IMR-90 (cell line): ENCODE data around the gene EDC4. TPM values are rescaled to one million over a fixed set of nuclear protein-coding genes. Genes with fewer than 3 reads are reported as not detected.

Source experiments
- ATAC-seq: fragments of 200-7000 bp; cut with Tn5 transposase; 2 replicates; pipeline ENCODE4 v1.9.1; 2020; ENCODE audit warnings: low read depth, mild to moderate bottlenecking, moderate library complexity
- BruUV-seq: library from RNA; stranded (reverse); fragments of 400-500 nt; replicated peaks from 2 replicates; lab custom pipeline; 2021; lab: Mats Ljungman, UMichigan
- CTCF ChIA-PET: fragments of 300-600 bp; formaldehyde crosslinking; extraction: SDS; loops from one replicate; lab custom pipeline; 2021; ENCODE audit warnings: antibody characterized with exemption; lab: Yijun Ruan, JAX
- POLR2A ChIA-PET: fragments of 300-600 bp; sonication (Branson Sonifier 250); formaldehyde crosslinking; loops from one replicate; lab custom pipeline; 2022; ENCODE audit warnings: antibody characterized with exemption; ENCODE audit not compliant: unreplicated experiment; lab: Charles Lee
- DNase-seq: peaks from one replicate; pipeline ENCODE4 v3.0.0; 2013
- H2AFZ ChIP-seq: replicated peaks from 2 replicates; pipeline ENCODE3; 2013; ENCODE audit warnings: low read length, mild to moderate bottlenecking; ENCODE audit not compliant: poor library complexity
- H2AK5ac ChIP-seq: 2 replicates; pipeline ENCODE4 v1.6.1; 2013; ENCODE audit warnings: low read depth, low read length, inconsistent platforms
- H2AK9ac ChIP-seq: replicated peaks from 2 replicates; pipeline ENCODE3; 2013; ENCODE audit warnings: mild to moderate bottlenecking, low read depth, low read length, moderate library complexity; ENCODE audit not compliant: poor library complexity
- H2BK120ac ChIP-seq: 2 replicates; pipeline ENCODE4 v1.6.1; 2013; ENCODE audit warnings: low read depth, low read length, inconsistent platforms
- H2BK15ac ChIP-seq: 3 replicates; pipeline ENCODE4 v1.6.1; 2013; ENCODE audit warnings: low read depth, low read length, inconsistent platforms
- H2BK20ac ChIP-seq: 2 replicates; pipeline ENCODE4 v1.6.1; 2013; ENCODE audit warnings: low read depth, mild to moderate bottlenecking, inconsistent platforms, low read length, moderate library complexity
- H2BK5ac ChIP-seq: 2 replicates; pipeline ENCODE4 v1.6.1; 2013; ENCODE audit warnings: mild to moderate bottlenecking, low read depth, low read length, inconsistent platforms; ENCODE audit not compliant: poor library complexity, severe bottlenecking
- H3K14ac ChIP-seq: replicated peaks from 2 replicates; pipeline ENCODE4 v1.6.1; 2013; ENCODE audit warnings: low read depth, low read length, inconsistent platforms
- H3K18ac ChIP-seq: 2 replicates; pipeline ENCODE4 v1.6.1; 2013; ENCODE audit warnings: low read depth, low read length, control low read depth
- H3K23ac ChIP-seq: 2 replicates; pipeline ENCODE4 v1.6.1; 2013; ENCODE audit warnings: low read depth, low read length, inconsistent platforms
- H3K27ac ChIP-seq: 2 replicates; pipeline ENCODE4 v1.5.1; 2013; ENCODE audit warnings: mild to moderate bottlenecking, control low read depth, low read length; ENCODE audit not compliant: insufficient read depth
- H3K27me3 ChIP-seq: 2 replicates; pipeline ENCODE4 v1.6.1; 2013; ENCODE audit warnings: low read length; ENCODE audit not compliant: control insufficient read depth, insufficient read depth
- H3K36me3 ChIP-seq: 2 replicates; pipeline ENCODE4 v1.6.1; 2013; ENCODE audit warnings: low read length, mixed read lengths; ENCODE audit not compliant: control insufficient read depth, insufficient read depth
- H3K4ac ChIP-seq: 2 replicates; pipeline ENCODE4 v1.6.1; 2013; ENCODE audit warnings: low read depth, low read length, inconsistent platforms
- H3K4me1 ChIP-seq: 2 replicates; pipeline ENCODE4 v1.6.1; 2013; ENCODE audit warnings: low read length, mixed read lengths; ENCODE audit not compliant: control insufficient read depth, insufficient read depth
- H3K4me2 ChIP-seq: 2 replicates; pipeline ENCODE4 v1.6.1; 2013; ENCODE audit warnings: low read depth, mild to moderate bottlenecking, control low read depth, low read length, moderate library complexity
- H3K4me3 ChIP-seq: 2 replicates; pipeline ENCODE4 v1.5.1; 2013; ENCODE audit warnings: low read depth, mild to moderate bottlenecking, control low read depth, low read length, moderate library complexity; ENCODE audit not compliant: insufficient read depth
- H3K56ac ChIP-seq: 2 replicates; pipeline ENCODE4 v1.6.1; 2013; ENCODE audit warnings: low read length, inconsistent platforms; ENCODE audit not compliant: insufficient read depth; ENCODE audit errors: extremely low read depth
- H3K79me1 ChIP-seq, 2 experiments: 2 replicates each; pipeline ENCODE4 v1.6.1; 2013; ENCODE audit warnings: low read length in 2 of 2, inconsistent platforms in 1 of 2, low read depth in 1 of 2
- H3K9ac ChIP-seq: 2 replicates; pipeline ENCODE4 v1.6.1; 2013; ENCODE audit warnings: low read depth, low read length, control low read depth
- H3K9me1 ChIP-seq: 2 replicates; pipeline ENCODE4 v1.6.1; 2013; ENCODE audit warnings: low read length, inconsistent platforms; ENCODE audit not compliant: insufficient read depth
- H3K9me3 ChIP-seq: 2 replicates; pipeline ENCODE4 v1.6.1; 2013; ENCODE audit warnings: low read length; ENCODE audit not compliant: control insufficient read depth, insufficient read depth
- H4K20me1 ChIP-seq: 2 replicates; pipeline ENCODE4 v1.6.1; 2013; ENCODE audit warnings: low read length, inconsistent platforms; ENCODE audit not compliant: insufficient read depth
- H4K5ac ChIP-seq: 2 replicates; pipeline ENCODE4 v1.6.1; 2013; ENCODE audit warnings: mild to moderate bottlenecking, low read depth, low read length, control low read depth
- H4K8ac ChIP-seq, 2 experiments: 2 replicates each; pipeline ENCODE4 v1.6.1; 2013; ENCODE audit warnings: low read depth in 2 of 2, low read length in 2 of 2, control low read depth in 1 of 2, inconsistent platforms in 1 of 2
- H4K91ac ChIP-seq: 2 replicates; pipeline ENCODE4 v1.6.1; 2013; ENCODE audit warnings: low read depth, low read length, inconsistent platforms; ENCODE audit not compliant: insufficient read depth
- BHLHE40 ChIP-seq: fragments of 150-350 bp; IDR thresholded peaks from 2 replicates; pipeline ENCODE4 v1.6.1; 2016; ENCODE audit warnings: mild to moderate bottlenecking, low read depth, low read length
- CEBPB ChIP-seq: IDR thresholded peaks from 2 replicates; pipeline ENCODE4 v1.6.1; 2012; ENCODE audit warnings: low read depth, low read length, improper control_type of control experiment
- CHD1 ChIP-seq: IDR thresholded peaks from 2 replicates; pipeline ENCODE4 v1.6.1; 2012; ENCODE audit warnings: low read depth, low read length, improper control_type of control experiment
- CTCF ChIP-seq: conservative IDR thresholded peaks from 2 replicates; pipeline ENCODE4 v1.5.1; 2012; ENCODE audit warnings: mild to moderate bottlenecking, low read depth, low read length, improper control_type of control experiment
- MAFK ChIP-seq: IDR thresholded peaks from 2 replicates; pipeline ENCODE4 v1.6.1; 2012; ENCODE audit warnings: low read depth, low read length, improper control_type of control experiment
- MAZ ChIP-seq: IDR thresholded peaks from 2 replicates; pipeline ENCODE4 v1.6.1; 2012; ENCODE audit warnings: low read depth, mild to moderate bottlenecking, low read length, improper control_type of control experiment, moderate library complexity, borderline replicate concordance
- MXI1 ChIP-seq: IDR thresholded peaks from 2 replicates; pipeline ENCODE4 v1.6.1; 2012; ENCODE audit warnings: low read depth, mild to moderate bottlenecking, low read length, moderate library complexity, borderline replicate concordance
- POLR2A ChIP-seq: IDR thresholded peaks from 2 replicates; pipeline ENCODE4 v1.6.1; 2012; ENCODE audit warnings: mild to moderate bottlenecking, low read depth, low read length
- RCOR1 ChIP-seq: IDR thresholded peaks from 2 replicates; pipeline ENCODE4 v1.6.1; 2012; ENCODE audit warnings: mild to moderate bottlenecking, low read length, improper control_type of control experiment; ENCODE audit not compliant: insufficient replicate concordance
- SMC3 ChIP-seq: fragments of 150-350 bp; IDR thresholded peaks from 2 replicates; pipeline ENCODE4 v1.6.1; 2016; ENCODE audit warnings: low read depth, mild to moderate bottlenecking, antibody characterized with exemption, low read length, moderate library complexity
- USF2 ChIP-seq: fragments of 150-350 bp; IDR thresholded peaks from 2 replicates; pipeline ENCODE4 v1.6.1; 2017; ENCODE audit warnings: mild to moderate bottlenecking, antibody characterized with exemption, low read length, low read depth
- WGBS, 2 experiments: methylation state at CpG; one replicate each; pipeline versions ENCODE4 v1.1.5 to v1.1.7; 2013; ENCODE audit warnings: missing lambda C conversion rate in 2 of 2; ENCODE audit not compliant: insufficient read length in 1 of 2; ENCODE audit errors: extremely low coverage in 2 of 2; 5-methylcytosine and 5-hydroxymethylcytosine counted together
- dilution Hi-C: fragments of 300-500 bp; cut with HindIII; formaldehyde crosslinking; loops from one replicate; pipeline ENCODE4 v1.14.3; 2018; ENCODE audit warnings: low sequenced_read_pairs; ENCODE audit not compliant: unreplicated experiment
- in situ Hi-C: fragments of 300-500 bp; cut with MboI; formaldehyde crosslinking; loops from 3 replicates; pipeline ENCODE4 v1.14.3; 2019; ENCODE audit warnings: low sequenced_read_pairs, inconsistent platforms, mixed read lengths
- intact Hi-C: fragments of 100-400 bp; cut with micrococcal nuclease; formaldehyde crosslinking; loops from 2 replicates; pipeline ENCODE4 v1.10.0; 2022
- polyA plus RNA-seq, 3 experiments: library from polyadenylated mRNA; depleted of rRNA; stranded (reverse); fragments of >200 nt; gene quantifications; 2 replicates each; pipeline ENCODE4 v1.2.3, GENCODE V29; 2012; ENCODE audit warnings: low replicate concordance in 1 of 3
- total RNA-seq: library from RNA; depleted of rRNA; stranded (reverse); fragments of >200 nt; gene quantifications from 2 replicates; pipeline ENCODE4 v1.2.3, GENCODE V29; 2012

EDC4 gene
- total and polyA plus RNA-seq, 2 of the 4 experiments (the other 2 are of a cell fraction) = 33.2 to 64.0 TPM

GRCh38 chr16:67860589-67861398 lies 12.1 kb upstream of the EDC4 start:
- Histone ChIP-seq H3K27me3 (no peaks in the 10 kb centered on the region), H2BK15ac (no peak overlapping the region), H3K9me3 (no peaks in the 10 kb centered on the region), H3K56ac (no peak overlapping the region), H3K9me1 (peaks cover 72% of the 10 kb centered on the region), H2AK9ac (no peak overlapping the region), H2BK20ac (no peak overlapping the region), H4K8ac (no peak overlapping the region), H3K4me2 (no peak overlapping the region), H3K9ac (no peak overlapping the region), H2BK120ac (no peak overlapping the region), H3K4me3 (no peak overlapping the region), H2AK5ac (peak overlapping the region; percentile 2; the same call in 1 of the 2 replicates), H4K5ac (no peak overlapping the region), H3K23ac (peak overlapping the region; percentile 71; the same call in 1 of the 2 replicates), H3K14ac (0 out of 2 replicates have a peak overlapping the region, but pooled peaks have one; percentile 32), H2BK5ac (no peak overlapping the region), H3K79me1 (peaks cover 45 to 87% of the 10 kb centered on the region in 2 experiments), H3K36me3 (peaks cover 19% of the 10 kb centered on the region), H3K27ac (no peak overlapping the region), H4K91ac (no peak overlapping the region), H4K20me1 (peaks cover 98% of the 10 kb centered on the region), H3K4ac (peak overlapping the region; percentile 7; the same call in 1 of the 2 replicates), H3K18ac (no peak overlapping the region), H3K4me1 (peaks cover 29% of the 10 kb centered on the region), H2AFZ (no peak overlapping the region)
- CTCF ChIA-PET = no interaction called here
- no TSS peak for BruUV-seq
- no peak for TF ChIP-seq CHD1
- 0 out of 2 replicates have a peak, but pooled peaks have one; percentile 32 for TF ChIP-seq POLR2A
- no peak for TF ChIP-seq BHLHE40
- TF ChIP-seq CEBPB = peak; percentile 35; the same call in 1 of the 2 replicates
- no peak for TF ChIP-seq MAFK
- no peak for TF ChIP-seq MXI1
- TF ChIP-seq CTCF = no peak
- TF ChIP-seq USF2 = no peak
- no peak for TF ChIP-seq SMC3
- no peak for TF ChIP-seq RCOR1
- no peak for TF ChIP-seq MAZ
- 100% methylated on average over 3 of the region's 8 CpGs; no CpG with 5 or more reads in 1 of the 2 experiments for WGBS, 2 experiments
- ATAC-seq (no peak), DNase-seq (peak; percentile 64)
- dilution Hi-C loops (no loop called here), intact Hi-C loops (no loop called here), in situ Hi-C loops (no loop called here)
- POLR2A ChIA-PET = no interaction called here
